Retinal pigment epithelial cell (primary cell): ENCODE results near the gene C9orf152.
"Not testable (repeated sequence)": the region's sequence is repeated elsewhere in the genome, so short reads cannot be mapped to it uniquely, and the experiment has no call there.

Source experiments
- DNase-seq: peaks from one replicate; pipeline ENCODE4 v3.0.0-alpha.2; 2010; ENCODE audit warnings: low read depth
- H3K4me3 ChIP-seq: 2 replicates; pipeline ENCODE4 v1.5.1; 2011; ENCODE audit warnings: mild to moderate bottlenecking, low read length, control low read depth, moderate library complexity
- CTCF ChIP-seq: conservative IDR thresholded peaks from 2 replicates; pipeline ENCODE4 v1.5.1; 2011; ENCODE audit warnings: low read depth, low read length, control low read depth, inconsistent platforms

Gene C9orf152

GRCh38 chr9:110252509-110253139 is 44.7 kb upstream of the C9orf152 start:
- DNase-seq: no peak
- no peak for TF ChIP-seq CTCF
- H3K4me3 ChIP-seq: no peak overlapping the region

GRCh38 chr9:110251770-110252169 is 43.8 kb upstream of the C9orf152 start:
- not testable (repeated sequence) for DNase-seq, H3K4me3 ChIP-seq

- no peak for TF ChIP-seq CTCF
- no peak overlapping the region for H3K4me3 ChIP-seq
- no peak for DNase-seq
Observed at GRCh38 chr9:110251212-110251611, 43.3 kb upstream of the C9orf152 start.

- TF ChIP-seq CTCF: no peak
Observed at GRCh38 chr9:110249603-110250002, 41.6 kb upstream of the C9orf152 start.

GRCh38 chr9:110248361-110248760 is 40.4 kb upstream of the C9orf152 start:
- no peak overlapping the region for H3K4me3 ChIP-seq
- DNase-seq: no peak
- TF ChIP-seq CTCF: no peak

More at GRCh38 chr9:110249603-110250002, 41.6 kb upstream of the C9orf152 start:
- H3K4me3 ChIP-seq: no peak overlapping the region
- DNase-seq: no peak

- no peak for DNase-seq
- no peak for TF ChIP-seq CTCF
- H3K4me3 ChIP-seq: no peak overlapping the region
Observed at GRCh38 chr9:110246214-110246613, 38.3 kb upstream of the C9orf152 start.

GRCh38 chr9:110244616-110245015 is 36.7 kb upstream of the C9orf152 start:
- DNase-seq: no peak
- no peak for TF ChIP-seq CTCF
- no peak overlapping the region for H3K4me3 ChIP-seq
